HepG2 (cell line): ENCODE measurements around the gene RAMP1. TPM values are rescaled to one million over a fixed set of nuclear protein-coding genes. Genes with fewer than 3 reads are reported as not detected.
A peak's percentile ranks its signal among the peaks of the same experiment; 100 is the strongest.

ENCODE experiments used
- HMGXB3 ChIP-seq: sonication (generic); formaldehyde crosslinking; IDR thresholded peaks from 2 replicates; pipeline ENCODE4 v1.4.0; 2020; ENCODE audit warnings: missing genetic modification reagents, borderline replicate concordance
- MIER3 ChIP-seq: IDR thresholded peaks from 2 replicates; pipeline ENCODE4 v1.6.1; 2016; ENCODE audit warnings: missing compliant biosample characterization, borderline replicate concordance
- MYC ChIP-seq: sonication (generic); formaldehyde crosslinking; IDR thresholded peaks from 2 replicates; pipeline ENCODE4 v1.9.0; 2021; ENCODE audit warnings: missing genetic modification reagents, borderline replicate concordance
- MYNN ChIP-seq: sonication (generic); formaldehyde crosslinking; IDR thresholded peaks from 2 replicates; pipeline ENCODE4 v1.4.0; 2020; ENCODE audit warnings: mild to moderate bottlenecking, low read depth, missing genetic modification reagents
- PPARG ChIP-seq: conservative IDR thresholded peaks from 2 replicates; pipeline ENCODE4 v1.6.1; 2016; ENCODE audit warnings: missing biosample characterization, missing genetic modification reagents
- SIX1 ChIP-seq: sonication (generic); formaldehyde crosslinking; IDR thresholded peaks from 2 replicates; pipeline ENCODE4 v1.4.0; 2020; ENCODE audit warnings: missing genetic modification reagents, borderline replicate concordance
- SSRP1 ChIP-seq: IDR thresholded peaks from 2 replicates; pipeline ENCODE4 v1.6.1; 2016; ENCODE audit warnings: control low read depth
- ZBTB40 ChIP-seq, 2 experiments: fragments of 450-650 bp in 1 of 2; sonication (generic) in 1 of 2; formaldehyde crosslinking in 1 of 2; IDR thresholded peaks; 2 replicates each; pipeline versions ENCODE4 v1.6.1 to v1.8.0; 2016 to 2022; ENCODE audit warnings: antibody characterized with exemption in 1 of 2, mild to moderate bottlenecking in 1 of 2, missing genetic modification reagents in 1 of 2
- ZFP91 ChIP-seq: sonication (generic); formaldehyde crosslinking; IDR thresholded peaks from 2 replicates; pipeline ENCODE4 v1.9.0; 2022; ENCODE audit warnings: missing genetic modification reagents, mild to moderate bottlenecking, borderline replicate concordance
- ZNF24 ChIP-seq: fragments of 450-650 bp; IDR thresholded peaks from 2 replicates; pipeline ENCODE4 v1.6.1; 2017; ENCODE audit warnings: antibody characterized with exemption, mild to moderate bottlenecking
- ZNF430 ChIP-seq: sonication (generic); formaldehyde crosslinking; IDR thresholded peaks from 2 replicates; pipeline ENCODE4 v1.9.0; 2021; ENCODE audit warnings: mild to moderate bottlenecking, missing genetic modification reagents
- ZNF543 ChIP-seq: sonication (generic); formaldehyde crosslinking; IDR thresholded peaks from 2 replicates; pipeline ENCODE4 v1.4.0; 2020; ENCODE audit warnings: mild to moderate bottlenecking, missing genetic modification reagents
- ZNF678 ChIP-seq: sonication (generic); formaldehyde crosslinking; IDR thresholded peaks from 2 replicates; pipeline ENCODE4 v1.4.0; 2020; ENCODE audit warnings: mild to moderate bottlenecking, missing genetic modification reagents
- ZNF775 ChIP-seq: sonication (generic); formaldehyde crosslinking; IDR thresholded peaks from 2 replicates; pipeline ENCODE4 v1.4.0; 2020; ENCODE audit warnings: missing genetic modification reagents, mild to moderate bottlenecking, moderate library complexity, borderline replicate concordance
- polyA plus RNA-seq, 8 experiments: library from polyadenylated mRNA; depleted of rRNA in 3 of 8; stranded (reverse) in 7 of 8; unstranded in 1 of 8; fragments of >200 nt; fragmentation: Illumina TruSeq in 4 of 8; extraction: Trizol in 4 of 8; gene quantifications; 2 replicates each; pipeline versions ENCODE4 v1.2.1 to v1.2.3, GENCODE V29; 2011 to 2016; ENCODE audit warnings: low read depth in 4 of 8, missing spikeins in 1 of 8, mixed read lengths in 1 of 8; ENCODE audit not compliant: insufficient read depth in 1 of 8
- total RNA-seq, 5 experiments: library from RNA; depleted of rRNA; stranded (reverse); fragments of >200 nt; fragmentation: Illumina TruSeq; extraction: Trizol; gene quantifications; 2 replicates each; pipeline ENCODE4 v1.2.3, GENCODE V29; 2016; ENCODE audit warnings: low read depth in 1 of 5

The RAMP1 gene
- total and polyA plus RNA-seq, 2 of the 13 experiments (the other 11 are each of a cell fraction or from before 2014, with no cell fraction given), result 0.29 to 0.61 TPM

- TF ChIP-seq ZBTB40 (IDR thresholded peaks at IDR 0.05), result no peak
- TF ChIP-seq ZBTB40 (CRISPR knock-in tag; IDR thresholded peaks at IDR 0.05), result peak; percentile 72
- peak; percentile 89 for TF ChIP-seq MYC (CRISPR knock-in tag)
- no peak for TF ChIP-seq MYNN (CRISPR knock-in tag)
- TF ChIP-seq ZNF775 (CRISPR knock-in tag), result no peak
- no peak for TF ChIP-seq ZNF24
- 0 out of 2 replicates have a peak, but pooled peaks have one; percentile 40 for TF ChIP-seq ZNF430 (CRISPR knock-in tag)
- TF ChIP-seq ZNF678 (CRISPR knock-in tag), result no peak
- TF ChIP-seq SSRP1, result no peak
- TF ChIP-seq ZNF543 (CRISPR knock-in tag), result no peak
- peak; percentile 63; the same call in 1 of the 2 replicates for TF ChIP-seq ZFP91 (CRISPR knock-in tag)
- no peak for TF ChIP-seq MIER3 (CRISPR knock-in tag)
- no peak for TF ChIP-seq HMGXB3 (CRISPR knock-in tag)
- no peak for TF ChIP-seq PPARG (CRISPR knock-in tag)
- TF ChIP-seq SIX1 (CRISPR knock-in tag), result no peak
These were observed 64.2 kb downstream of the RAMP1 start (continued) for GRCh38 chr2:237923481-237924163.
